ENCODE data around the gene FOXS1.

FOXS1 gene

DNA sequence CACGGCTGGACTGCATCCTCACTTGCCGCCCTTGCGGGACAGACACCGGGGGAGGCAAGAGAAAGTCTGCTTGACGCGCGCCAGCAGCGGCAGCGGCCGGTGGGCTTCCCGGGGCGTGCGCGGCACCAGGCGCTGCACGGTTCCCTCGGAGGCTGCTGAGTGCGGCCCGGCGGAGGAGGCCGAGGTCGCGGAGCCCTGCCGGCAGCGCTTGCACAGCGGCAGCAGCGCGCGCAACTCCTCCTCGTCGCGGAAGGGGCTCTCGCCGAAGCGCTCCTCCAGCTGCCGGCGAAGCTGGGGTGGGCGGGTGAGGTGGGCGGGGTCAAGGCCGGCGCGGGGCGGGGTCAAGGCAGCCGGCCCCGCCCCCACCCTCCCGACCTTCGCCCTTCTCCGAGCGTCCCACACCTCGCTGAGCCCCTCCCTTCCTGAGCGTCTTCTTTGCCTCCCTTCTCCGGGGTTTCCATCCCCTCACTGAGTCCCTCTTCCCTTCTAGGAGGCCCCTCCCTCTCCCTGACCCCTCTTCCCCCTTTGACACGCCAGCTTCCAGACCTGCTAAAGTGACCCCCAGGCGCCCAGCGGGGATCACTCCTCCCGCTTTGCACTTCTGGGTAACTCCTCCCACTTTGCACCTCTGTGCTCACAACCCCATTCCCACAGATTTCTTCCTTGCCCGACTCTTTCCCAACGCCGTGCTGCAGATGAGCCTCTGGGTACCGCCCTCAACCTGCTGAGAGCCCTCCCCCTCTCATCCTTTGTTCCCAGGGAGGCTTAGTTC lies 16.2 kb upstream of the FOXS1 start:
- no peak for DNase-seq (ENCODE audit: low read depth in 2 of 2)

DNA sequence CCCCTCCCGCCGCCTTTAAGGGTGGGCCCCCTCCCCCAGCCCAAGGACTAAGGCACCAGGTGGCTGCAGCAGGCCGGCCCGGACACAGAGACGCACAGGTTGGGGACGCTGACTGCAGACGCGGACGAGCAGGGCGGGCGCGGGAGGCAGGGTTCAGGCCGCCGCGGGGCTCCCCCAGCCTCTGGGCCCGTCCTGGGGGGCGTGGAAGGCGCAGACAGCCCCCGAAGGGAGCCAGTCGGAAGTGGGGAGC lies 15.7 kb upstream of the FOXS1 start:
- no peak for DNase-seq (ENCODE audit: low read depth in 2 of 2)

DNA sequence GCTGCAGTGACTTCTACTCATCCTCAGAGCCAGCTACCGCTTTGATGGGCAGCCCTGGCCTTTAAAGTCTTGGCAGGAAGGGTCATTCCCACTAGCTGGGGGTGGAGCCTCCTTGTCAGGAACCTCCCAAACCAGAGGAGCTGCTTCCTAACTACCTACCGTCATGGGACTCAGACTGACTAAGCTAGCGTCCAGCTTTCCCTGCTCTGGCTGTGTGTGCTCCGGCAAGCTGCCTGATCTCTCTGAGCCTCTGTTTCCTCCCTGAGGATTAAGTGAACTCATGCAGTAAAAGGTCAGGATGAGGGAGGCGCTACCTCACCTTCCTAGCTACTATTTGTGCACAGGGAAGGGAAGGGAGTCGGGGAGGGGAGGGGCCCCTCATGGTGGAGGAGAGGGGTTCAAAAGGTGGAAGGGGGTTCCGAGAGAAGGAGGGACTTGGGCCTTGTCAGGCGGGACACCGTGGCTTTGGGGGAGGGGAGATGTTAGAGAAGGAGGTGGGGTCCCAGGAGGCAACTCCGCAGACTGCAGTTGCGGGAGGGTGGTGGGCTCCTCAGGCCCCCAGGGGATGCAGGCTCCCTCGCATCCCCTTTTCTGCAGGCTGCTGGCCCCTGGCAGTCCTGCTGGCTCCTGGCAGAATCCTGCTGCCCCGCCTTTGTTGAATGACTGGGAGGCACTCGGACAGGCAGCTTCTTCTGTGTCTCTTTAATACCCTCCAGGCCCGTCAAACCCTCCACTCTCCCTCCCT lies 15.2 kb upstream of the FOXS1 start:
- no peak for DNase-seq (ENCODE audit: low read depth in 2 of 2)

DNA sequence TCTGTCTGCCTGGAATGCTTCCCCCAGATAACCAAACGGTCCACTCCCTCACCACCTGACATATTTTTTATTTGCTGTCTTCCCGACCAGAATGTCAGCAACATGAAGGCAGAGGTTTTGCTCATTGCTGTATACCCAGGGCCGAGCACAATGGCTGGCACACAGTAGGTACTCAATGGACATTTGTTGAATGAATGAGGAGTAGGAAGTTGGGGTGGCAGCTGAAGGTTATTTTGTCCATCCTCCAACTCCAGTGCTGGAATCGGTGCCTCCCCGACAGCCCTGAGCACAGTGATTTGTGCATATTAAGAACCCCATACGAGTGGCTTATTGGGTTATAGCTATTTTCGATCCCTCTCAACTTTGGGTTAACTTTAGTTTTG lies 14.6 kb upstream of the FOXS1 start:
- no peak for DNase-seq (ENCODE audit: low read depth in 2 of 2)

DNA sequence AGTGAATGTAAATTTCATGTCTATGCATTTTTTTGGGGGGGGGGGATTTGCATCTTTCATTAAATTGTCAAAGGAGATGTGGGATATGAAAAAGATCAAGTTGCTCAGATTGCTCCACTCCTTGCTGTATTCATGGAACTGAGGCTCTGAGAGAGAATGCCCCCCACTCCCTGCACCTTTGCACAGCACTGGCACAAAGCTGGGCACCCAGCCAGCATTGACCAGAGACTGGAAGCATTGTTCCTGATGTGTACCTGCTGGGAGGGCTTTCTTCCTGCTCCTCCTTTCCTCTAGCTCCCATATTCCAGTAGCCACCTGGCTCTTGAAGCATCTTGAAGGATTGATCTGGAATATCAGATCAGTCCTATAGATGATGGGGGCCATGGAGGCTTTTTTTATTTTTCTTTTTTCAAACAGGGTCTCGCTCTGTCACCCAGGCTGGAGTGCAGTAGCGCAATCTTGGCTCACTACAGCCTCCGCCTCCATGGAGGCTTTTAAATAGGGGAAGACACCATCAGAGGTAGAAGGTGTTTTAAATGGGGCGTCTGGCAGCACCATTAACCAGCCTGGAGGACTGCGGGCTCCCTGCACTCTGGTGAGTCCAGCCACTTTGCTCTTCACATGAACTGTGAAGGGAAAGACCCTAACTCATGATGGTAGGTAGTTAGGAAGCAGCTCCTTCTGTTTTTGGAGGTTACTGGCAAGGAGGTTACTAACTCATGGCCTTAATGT lies 14.0 kb upstream of the FOXS1 start:
- no peak for DNase-seq (ENCODE audit: low read depth in 2 of 2)

DNA sequence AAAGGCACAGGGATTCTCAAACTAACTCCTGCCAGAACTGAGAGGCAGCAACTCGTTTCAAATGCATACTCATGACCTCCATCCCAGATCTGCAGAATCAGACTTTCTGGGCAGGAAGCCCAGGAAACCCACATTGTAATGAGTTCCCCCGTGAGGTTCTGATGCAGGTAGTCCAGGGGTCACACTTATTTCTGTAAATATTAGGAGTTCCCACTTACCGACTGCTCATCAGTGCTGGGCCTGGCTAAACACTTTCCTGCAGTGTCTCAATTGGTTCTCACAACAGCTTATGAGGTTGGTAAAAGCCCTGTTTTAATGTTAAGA lies 13.3 kb upstream of the FOXS1 start:
- no peak for DNase-seq (ENCODE audit: low read depth in 2 of 2)

DNA sequence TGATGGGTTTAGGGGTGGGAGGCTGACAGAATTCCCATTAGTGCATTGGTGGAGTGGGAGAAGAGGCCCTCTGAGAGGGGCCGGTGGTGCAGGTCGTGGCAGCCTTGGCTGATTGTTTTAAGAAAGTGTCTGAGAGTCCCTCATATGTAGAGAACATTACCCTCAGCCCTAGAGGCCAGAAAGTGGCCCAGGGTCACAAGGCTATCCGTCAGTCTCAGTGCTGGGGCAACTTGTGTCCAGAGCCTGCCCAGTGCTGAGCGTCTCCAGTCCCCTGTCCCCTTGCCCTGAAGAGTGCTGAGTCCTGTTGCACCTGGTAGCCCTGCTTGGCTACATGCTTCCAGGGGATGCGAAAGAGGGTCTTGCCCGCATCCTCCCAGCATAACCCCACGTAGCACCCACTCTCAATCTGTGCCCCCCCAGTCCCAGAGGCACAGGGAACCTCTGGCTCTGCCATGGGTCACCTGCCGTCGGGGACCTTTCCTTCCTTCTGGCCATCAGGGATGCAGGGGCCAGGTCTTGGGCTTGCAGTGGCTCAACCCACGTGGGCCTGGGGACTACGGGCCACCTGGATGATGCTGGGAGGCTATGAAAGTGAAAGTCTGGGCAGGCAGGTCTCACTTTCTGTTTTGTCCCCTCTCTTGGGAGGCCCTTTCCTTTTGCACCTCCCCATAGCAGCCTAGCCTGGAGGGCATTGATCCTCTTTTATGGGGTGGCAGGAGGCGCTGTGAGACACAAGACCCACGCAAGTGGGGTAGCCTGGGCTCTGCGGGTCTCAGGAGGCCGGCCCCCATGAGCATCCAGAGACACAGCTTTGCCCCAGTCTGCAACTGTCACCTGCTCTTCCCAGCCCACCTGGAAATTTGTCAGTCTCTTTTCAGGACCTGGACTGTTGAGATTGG lies 12.7 kb upstream of the FOXS1 start:
- no peak for DNase-seq (ENCODE audit: low read depth in 2 of 2)

DNA sequence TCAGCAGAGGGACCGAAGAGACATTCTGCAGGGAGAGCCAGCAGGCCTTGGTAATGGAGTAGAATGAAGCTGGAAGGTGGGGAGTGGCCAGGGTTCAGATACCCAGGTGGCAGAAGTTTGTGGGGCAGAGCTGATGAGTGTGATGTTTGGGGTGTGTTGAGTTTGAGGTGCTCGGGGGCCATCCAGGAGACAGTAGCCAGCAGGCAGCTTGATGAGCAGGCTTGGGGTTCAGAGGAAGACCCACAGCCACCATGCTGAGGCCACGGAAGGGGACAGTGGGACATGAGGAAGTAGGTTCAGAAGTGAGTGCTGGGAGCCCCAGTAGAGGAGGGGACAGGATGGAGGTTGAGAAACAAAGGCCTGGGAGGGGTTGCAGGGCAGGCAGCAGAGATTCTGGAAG lies 11.1 kb upstream of the FOXS1 start:
- DNase-seq (ENCODE audit: low read depth in 2 of 2) = no peak

DNA sequence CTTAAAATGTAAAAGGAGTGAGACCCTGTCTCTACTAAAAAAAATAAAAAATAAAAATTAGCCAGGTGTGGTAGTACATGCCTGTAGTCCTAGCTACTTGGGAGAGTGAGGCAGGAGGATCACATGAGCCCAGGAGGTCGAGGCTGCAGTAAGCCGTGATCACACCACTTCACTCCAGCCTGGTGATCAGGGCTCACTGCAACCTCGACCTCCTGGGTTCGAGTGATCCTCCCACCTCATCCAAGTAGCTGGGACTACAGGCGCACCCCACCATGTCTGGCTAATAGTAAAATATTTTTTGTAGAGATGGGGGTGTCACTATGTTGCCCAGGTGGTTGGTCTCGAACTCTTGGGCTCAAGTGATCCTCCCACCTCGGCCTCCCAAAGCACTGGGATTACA lies 8.1 kb upstream of the FOXS1 start:
- no peak for DNase-seq (ENCODE audit: low read depth in 2 of 2)

DNA sequence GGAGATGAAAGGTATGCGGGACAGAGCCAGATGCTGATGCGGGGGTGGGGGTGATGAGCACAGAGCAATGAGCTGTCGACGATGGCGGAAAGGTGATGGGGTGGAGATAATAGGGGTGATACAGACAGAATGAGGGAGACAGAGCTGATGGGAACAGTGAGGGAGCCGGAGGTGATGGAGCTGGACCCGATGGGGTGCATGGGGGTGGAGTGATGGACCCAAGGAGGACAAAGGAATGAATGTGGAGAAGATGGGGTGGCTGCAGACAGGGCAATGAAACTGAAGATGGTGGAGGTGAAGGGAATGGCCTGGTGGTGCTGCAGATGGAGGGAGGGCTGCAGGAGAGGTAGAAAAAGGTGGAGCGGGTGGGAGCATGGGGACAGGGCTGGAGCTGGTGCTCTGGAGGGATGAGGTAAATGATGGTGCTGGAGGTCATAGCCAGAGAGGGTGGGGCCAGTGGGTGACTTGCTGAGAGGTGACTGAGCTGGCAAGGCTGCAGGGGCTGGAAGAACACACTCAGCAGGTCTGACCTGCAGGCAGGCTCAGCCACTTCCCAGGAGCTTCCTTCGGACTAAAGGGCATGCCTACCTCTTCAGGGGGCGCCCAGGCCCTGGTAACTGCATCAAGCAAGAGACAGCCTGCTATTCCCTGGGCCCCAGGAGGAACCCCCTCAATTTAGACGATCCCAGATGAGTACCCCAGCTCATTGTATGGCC lies 6.0 kb upstream of the FOXS1 start:
- no peak for DNase-seq (ENCODE audit: low read depth in 2 of 2)

DNA sequence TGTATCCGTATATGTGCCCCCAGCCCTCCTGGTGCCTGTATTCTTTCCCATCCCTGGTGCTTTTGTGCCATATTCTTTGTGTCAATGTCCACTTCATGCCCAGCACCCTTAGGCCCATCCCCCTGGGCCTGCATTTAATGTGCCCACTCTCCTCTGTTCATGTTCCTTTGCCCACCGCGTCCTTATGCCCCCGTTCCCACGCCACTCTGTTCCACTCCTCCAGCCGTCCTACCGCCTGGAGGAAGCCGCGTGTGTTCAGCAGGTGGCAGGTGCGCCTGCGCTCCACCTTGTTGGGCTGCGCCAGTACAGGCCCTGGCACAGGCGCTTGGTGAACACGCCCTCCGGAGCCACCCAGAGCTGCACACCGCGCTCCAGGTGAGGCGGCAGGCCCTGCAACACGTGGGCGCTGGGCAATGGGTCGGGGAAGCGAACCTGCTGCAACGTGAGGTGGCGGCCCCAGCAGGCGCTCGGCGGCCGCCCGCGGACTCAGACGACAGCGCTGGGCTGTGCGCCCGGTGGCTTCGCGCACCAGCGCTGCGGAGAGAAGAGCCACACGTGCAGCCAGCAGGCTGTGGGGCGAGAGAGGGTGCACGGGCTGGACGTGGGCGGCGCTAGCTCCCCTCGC lies 4.0 kb upstream of the FOXS1 start:
- DNase-seq (ENCODE audit: low read depth in 2 of 2) = no peak

DNA sequence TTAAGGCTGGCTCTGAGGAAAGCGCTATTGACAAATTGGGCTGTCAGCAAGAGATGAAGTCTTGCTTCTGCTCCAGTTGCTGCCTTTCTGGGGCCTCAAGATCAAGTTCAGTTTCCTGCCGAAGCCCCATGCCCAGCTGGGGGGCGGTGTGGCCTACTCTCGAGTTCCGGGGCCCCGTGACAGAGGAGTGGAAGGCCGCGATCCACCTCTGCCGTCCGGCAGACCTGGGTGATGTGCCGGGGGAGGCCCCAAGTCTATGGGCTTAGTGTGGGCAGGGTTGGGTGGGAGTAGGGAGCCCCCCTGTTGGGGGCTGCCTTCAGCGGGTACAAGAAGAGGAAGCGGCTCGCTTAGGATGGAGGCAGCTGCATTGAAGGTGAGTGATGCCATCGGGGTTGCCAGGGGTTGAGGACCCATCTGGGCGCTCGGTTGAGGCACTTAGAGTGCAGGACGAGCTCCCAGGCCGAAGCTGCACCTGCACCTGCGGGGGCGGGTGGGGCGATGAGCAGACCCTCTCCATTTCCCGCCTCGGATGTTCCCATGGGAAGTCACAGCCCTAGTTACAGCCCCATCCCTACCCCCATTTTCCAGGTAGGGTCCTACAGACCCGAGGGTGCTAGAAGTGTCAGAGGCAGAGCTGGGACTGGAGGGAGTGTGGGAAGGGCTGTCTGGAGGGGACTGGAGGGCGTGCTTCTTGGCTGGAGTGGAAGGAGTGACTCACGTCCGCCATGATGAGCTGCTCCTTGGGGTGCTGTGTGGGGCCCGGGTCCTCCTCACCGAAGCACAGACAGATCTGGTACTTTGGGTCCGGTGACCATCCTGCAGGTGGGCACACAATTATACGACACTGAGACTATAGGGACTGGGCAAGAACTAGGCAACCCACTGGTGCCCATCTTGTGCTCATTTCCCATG lies 2.9 kb upstream of the FOXS1 start:
- no peak for DNase-seq (ENCODE audit: low read depth in 2 of 2)

DNA sequence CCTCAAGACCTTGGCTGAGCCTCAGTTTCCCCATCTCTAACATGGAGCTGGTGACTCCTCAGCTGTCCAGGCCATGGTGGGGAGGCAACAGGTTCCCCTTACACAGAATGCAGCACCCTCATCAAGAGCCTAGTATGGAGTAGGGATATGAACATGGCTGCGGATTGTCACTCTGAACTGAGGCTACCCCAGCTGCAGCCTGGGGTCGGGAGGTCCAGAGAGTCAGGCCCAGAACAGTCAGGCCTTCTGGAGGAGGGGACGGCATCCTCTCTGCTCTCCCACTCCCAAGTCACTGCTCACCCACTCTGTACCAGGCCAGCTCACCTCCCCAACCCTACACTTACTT lies 1.4 kb upstream of the FOXS1 start:
- no peak for DNase-seq (ENCODE audit: low read depth in 2 of 2)

DNA sequence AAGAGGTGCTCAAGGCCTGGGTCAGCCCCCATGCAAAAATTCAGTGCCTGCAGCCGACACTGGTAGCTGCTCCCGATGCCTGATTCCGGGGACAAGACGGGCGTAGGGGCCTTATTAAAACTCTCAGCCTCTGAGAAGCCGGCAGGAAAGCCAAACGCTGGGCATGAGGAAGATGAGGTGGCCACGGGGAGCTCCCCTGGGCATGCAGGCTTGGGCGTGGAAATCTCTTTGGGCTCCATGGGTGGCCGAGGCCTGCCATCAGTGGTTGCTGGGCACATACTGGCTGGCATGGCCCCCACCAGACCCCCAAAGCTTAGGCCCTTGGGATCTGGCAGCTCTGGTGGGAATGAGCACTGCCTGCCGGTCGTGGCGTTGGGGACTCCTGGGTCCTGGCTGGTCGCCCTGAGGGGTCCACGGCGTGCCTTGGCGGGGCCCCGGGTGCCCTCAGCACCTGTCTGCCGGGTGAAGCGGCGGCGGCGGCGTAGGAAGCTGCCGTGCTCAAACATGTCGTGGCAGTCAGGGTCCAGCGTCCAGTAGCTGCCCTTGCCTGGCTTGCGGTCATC lies 586 bp downstream of the FOXS1 start:
- no peak for DNase-seq (ENCODE audit: low read depth in 2 of 2)

DNA sequence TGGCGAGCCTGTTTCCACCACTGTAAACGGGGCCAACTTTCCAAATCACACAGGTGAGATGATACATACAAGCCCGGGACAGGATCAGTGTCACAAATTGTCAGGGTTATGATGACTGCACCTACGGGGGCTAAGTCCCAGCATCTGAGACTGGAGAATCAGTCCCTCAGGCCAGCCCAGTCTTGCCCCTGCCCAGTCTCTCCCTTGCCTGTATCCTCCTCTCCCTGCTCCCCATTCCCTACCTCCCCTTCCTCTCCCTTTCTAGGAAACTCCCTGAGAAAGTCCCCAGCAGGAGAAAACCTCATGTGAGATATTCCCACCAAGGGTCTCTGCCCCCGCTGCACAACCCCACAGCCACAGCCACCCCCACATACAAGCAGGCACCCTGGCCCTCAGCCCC lies 1.5 kb downstream of the FOXS1 start:
- DNase-seq (ENCODE audit: low read depth in 2 of 2) = no peak

DNA sequence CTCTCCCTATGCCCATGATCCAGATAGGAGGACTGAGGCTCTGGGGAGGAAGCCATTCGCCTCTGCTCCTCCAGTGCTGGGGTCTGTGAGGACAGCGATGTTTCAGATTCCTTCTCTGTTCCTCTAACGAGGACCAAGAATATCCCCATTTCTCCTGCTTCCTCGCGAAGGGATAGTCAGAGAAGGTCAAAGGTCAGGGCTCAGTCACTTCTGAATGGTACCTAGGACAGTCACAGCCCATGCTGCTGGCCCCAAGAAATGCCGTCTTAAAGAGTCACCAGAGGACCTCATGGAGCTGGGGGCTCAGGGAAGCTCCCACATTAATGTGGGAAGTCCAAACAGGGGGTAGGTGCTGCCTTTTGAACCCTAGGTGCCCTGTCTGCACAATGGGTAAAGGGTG lies 2.1 kb downstream of the FOXS1 start:
- DNase-seq (ENCODE audit: low read depth in 2 of 2) = no peak

DNA sequence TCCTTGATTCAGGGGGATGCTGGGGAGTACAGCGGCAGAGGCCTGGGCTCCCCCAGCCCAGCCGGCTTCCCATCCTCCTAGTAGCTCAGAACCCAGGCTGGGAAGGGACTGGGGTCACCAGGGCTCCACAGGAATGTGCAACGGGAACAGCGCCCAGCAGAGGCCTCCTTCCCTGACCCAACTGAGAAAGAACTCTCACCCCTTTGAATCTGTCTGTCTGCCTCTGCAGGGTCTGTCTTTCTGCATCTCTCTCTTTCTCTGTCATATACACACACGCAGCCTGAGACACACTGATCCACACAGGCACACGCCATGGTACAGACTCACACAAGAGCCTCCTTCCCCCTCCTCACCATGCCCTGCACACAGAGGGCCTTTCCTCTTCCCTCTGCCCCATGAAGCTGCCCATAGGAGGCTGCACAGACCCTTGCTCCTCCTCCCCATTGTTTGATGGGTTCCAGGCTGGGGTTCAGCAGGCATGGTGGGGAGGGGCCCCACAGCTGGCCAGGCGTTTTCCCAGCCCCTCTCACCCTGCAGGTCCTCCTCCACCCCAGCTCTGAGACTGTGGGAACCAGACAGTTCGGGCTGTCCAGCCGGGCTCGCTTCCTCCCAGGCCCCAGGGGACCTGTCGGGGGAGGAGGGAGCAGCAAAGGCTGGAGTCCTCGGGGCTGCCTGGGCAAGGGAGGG lies 2.8 kb downstream of the FOXS1 start:
- DNase-seq (ENCODE audit: low read depth in 2 of 2) = no peak

DNA sequence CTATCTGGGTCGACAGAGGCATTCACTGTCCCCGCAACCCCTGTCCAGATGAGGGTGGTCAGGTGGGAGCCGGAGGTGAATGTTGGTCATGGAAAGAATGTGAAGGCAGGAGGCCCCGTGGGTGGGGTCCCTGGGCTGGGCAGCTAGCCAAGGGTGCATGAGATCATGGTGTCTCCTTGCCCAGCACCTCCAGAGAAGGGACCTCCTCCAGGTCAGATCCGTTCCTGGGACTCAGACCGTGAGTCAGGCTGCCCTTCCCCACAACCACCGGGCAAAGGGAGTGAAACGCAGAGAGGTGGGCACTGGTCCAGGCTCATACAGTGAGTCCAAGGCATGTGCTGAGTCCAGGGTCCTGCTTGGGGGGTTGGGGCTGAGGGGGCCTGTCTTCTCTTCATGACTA lies 3.5 kb downstream of the FOXS1 start:
- peak in 1 of 2 experiments; percentile 12 for DNase-seq (ENCODE audit: low read depth in 2 of 2)

Data from fibroblast of skin of left biceps (primary cell).